Measurements from ENCODE around the gene DNMT3A. TPM values are rescaled to one million over a fixed set of nuclear protein-coding genes. Genes with fewer than 3 reads are reported as not detected.

Gene DNMT3A
- total RNA-seq, 1 experiment from 2014 or later: 12.2 TPM

DNA sequence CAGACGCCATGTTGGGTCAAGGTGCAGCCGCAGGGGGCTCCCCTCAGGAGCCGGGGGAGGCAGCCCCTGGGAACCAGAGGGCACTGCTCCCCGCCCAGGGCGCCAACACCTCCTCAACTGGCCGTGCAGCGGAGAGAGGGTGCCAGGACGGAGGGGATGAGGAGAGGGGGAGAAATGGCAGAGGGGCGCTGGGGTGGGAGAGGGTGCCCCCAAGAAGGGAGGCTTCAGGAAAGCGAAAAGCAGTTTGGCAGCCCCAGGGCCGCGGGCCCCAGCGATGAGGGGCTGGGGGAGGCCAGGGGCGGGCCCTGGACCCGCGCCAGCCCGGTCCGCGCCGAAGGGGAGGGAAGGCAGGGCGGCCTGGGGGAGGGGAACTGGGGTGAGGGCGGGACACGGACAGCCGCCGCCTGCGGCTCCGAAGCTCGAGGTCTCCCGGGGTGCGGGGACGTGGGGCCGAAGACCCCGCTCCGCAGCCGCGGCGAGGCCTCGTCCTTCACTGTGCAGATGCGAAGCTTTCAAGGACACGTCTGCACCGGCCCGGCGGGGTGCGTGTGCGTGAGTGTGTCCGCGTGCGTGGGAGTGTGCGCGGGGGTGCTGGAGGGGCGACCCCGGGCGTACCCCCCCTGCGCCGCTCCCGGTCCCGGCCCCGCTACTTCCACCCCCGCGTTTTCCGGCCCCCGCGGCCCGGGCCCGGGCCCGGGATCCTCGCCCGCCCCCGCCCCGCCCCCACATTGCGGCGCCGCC lies 1.4 kb downstream of the DNMT3A start:
- TF ChIP-seq CTCF (conservative IDR thresholded peaks at IDR 0.05; ENCODE audit: low read depth, low read length): no peak
- TF ChIP-seq EZH2 (IDR thresholded peaks at IDR 0.05; ENCODE audit: low read length, unreplicated experiment): no peak
- no peak for TF ChIP-seq EZH2phosphoT487 (IDR thresholded peaks at IDR 0.05; ENCODE audit: borderline replicate concordance, low read length)
- peak overlapping the region; percentile 63; the same call in 1 of the 2 replicates for H2AFZ ChIP-seq (ENCODE audit: low read length)
- ATAC-seq (no peak), DNase-seq (no peak)
- ChIA-PET POLR2A (ENCODE audit: unreplicated experiment) (no interaction called here), CTCF (no interaction called here)
- no peaks in the 10 kb centered on the region for H3K36me3 ChIP-seq (ENCODE audit: low read depth, low read length)
- H3K9me2 ChIP-seq (replicated peaks; ENCODE audit: low read length): no peaks in the 10 kb centered on the region
- H3K9ac ChIP-seq (ENCODE audit: low read length): no peak overlapping the region
- H3K79me2 ChIP-seq (ENCODE audit: low read length): no peaks in the 10 kb centered on the region
- intact Hi-C loops (cut with micrococcal nuclease): no loop called here
- H3K4me2 ChIP-seq (ENCODE audit: low read length): peak overlapping the region; percentile 85
- H3K4me3 ChIP-seq (ENCODE audit: low read length): peak overlapping the region; percentile 65
- no peaks in the 10 kb centered on the region for H3F3A ChIP-seq (ENCODE audit: low read length, unreplicated experiment)
- H3K27me3 ChIP-seq (ENCODE audit: low read length): no peaks in the 10 kb centered on the region
- no peaks in the 10 kb centered on the region for H4K20me1 ChIP-seq (ENCODE audit: low read length)
- H3K4me1 ChIP-seq (ENCODE audit: insufficient read depth, low read length): 0 out of 2 replicates have a peak, but pooled peaks cover 4% of the 10 kb centered on the region
- BruUV-seq (replicated peaks): no TSS peak
- H3K9me3 ChIP-seq (ENCODE audit: low read length): no peaks in the 10 kb centered on the region
- no peak overlapping the region for H3K27ac ChIP-seq (ENCODE audit: low read length)

DNA sequence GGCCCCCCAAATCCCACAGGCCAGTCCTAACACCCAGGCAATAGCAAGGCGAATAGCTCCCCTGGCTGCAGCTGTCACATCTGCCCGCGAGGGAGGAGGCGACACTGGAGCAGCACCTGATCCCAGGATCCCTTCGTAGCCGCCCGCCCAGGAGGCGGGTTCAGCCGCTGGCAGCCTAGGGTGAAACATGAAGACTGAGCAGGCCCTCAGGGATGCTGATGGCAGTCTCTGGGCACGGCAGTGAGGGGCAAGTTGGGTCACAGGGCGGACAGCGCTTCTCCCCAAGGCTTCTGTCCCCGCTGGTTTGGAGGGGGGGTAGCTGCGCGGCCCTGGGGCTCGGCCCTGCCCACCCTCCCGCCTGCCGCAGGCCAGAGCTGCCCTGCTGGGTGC lies 1.9 kb downstream of the DNMT3A start:
- Histone ChIP-seq H3K9me2 (replicated peaks; ENCODE audit: low read length) (no peaks in the 10 kb centered on the region), H2AFZ (ENCODE audit: low read length) (no peak overlapping the region), H3K27ac (ENCODE audit: low read length) (no peak overlapping the region), H3F3A (ENCODE audit: low read length, unreplicated experiment) (no peaks in the 10 kb centered on the region), H4K20me1 (ENCODE audit: low read length) (no peaks in the 10 kb centered on the region), H3K79me2 (ENCODE audit: low read length) (no peaks in the 10 kb centered on the region), H3K9me3 (ENCODE audit: low read length) (no peaks in the 10 kb centered on the region), H3K4me1 (ENCODE audit: insufficient read depth, low read length) (0 out of 2 replicates have a peak, but pooled peaks cover 4% of the 10 kb centered on the region), H3K36me3 (ENCODE audit: low read depth, low read length) (no peaks in the 10 kb centered on the region), H3K4me2 (ENCODE audit: low read length) (no peak overlapping the region), H3K9ac (ENCODE audit: low read length) (no peak overlapping the region), H3K4me3 (ENCODE audit: low read length) (no peak overlapping the region), H3K27me3 (ENCODE audit: low read length) (no peaks in the 10 kb centered on the region)
- BruUV-seq (replicated peaks): no TSS peak
- intact Hi-C loops (cut with micrococcal nuclease): no loop called here
- TF ChIP-seq CTCF (conservative IDR thresholded peaks at IDR 0.05; ENCODE audit: low read depth, low read length) (no peak), EZH2 (IDR thresholded peaks at IDR 0.05; ENCODE audit: low read length, unreplicated experiment) (no peak), EZH2phosphoT487 (IDR thresholded peaks at IDR 0.05; ENCODE audit: borderline replicate concordance, low read length) (no peak)
- CTCF ChIA-PET: no interaction called here
- POLR2A ChIA-PET (ENCODE audit: unreplicated experiment): no interaction called here
- no peak for DNase-seq
- no peak for ATAC-seq

DNA sequence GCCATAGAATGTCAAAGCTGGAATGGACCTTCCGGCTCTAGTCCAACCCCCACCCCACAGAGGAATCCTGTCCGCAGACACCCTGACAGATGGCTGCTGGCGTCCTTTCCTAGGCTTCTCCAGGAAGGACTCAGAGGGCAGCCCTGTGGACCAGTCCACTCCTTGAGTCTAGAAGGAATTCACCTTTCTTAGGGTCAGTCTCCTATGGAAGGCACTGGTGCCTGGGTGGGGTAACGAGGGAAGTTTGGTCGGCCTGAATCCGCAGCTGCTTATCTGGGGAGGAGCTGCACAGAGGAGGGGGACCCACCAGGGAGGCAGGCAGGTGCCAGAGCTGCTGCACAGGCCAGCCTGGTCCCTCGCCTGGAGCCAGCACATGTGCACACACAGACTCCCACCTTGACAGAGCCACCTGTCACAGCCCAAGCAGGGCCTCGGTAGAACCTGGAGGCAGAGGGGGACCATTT lies 2.5 kb downstream of the DNMT3A start:
- ChIA-PET POLR2A (ENCODE audit: unreplicated experiment) (no interaction called here), CTCF (no interaction called here)
- ATAC-seq (no peak), DNase-seq (no peak)
- H3K27ac ChIP-seq (ENCODE audit: low read length): no peak overlapping the region
- no peaks in the 10 kb centered on the region for H3K79me2 ChIP-seq (ENCODE audit: low read length)
- no peak overlapping the region for H3K9ac ChIP-seq (ENCODE audit: low read length)
- no peaks in the 10 kb centered on the region for H3K36me3 ChIP-seq (ENCODE audit: low read depth, low read length)
- H3K4me1 ChIP-seq (ENCODE audit: insufficient read depth, low read length): 0 out of 2 replicates have a peak, but pooled peaks cover 4% of the 10 kb centered on the region
- H3K9me3 ChIP-seq (ENCODE audit: low read length): no peaks in the 10 kb centered on the region
- H3F3A ChIP-seq (ENCODE audit: low read length, unreplicated experiment): no peaks in the 10 kb centered on the region
- H3K9me2 ChIP-seq (replicated peaks; ENCODE audit: low read length): no peaks in the 10 kb centered on the region
- BruUV-seq (replicated peaks): no TSS peak
- no peak overlapping the region for H3K4me3 ChIP-seq (ENCODE audit: low read length)
- no peak overlapping the region for H2AFZ ChIP-seq (ENCODE audit: low read length)
- TF ChIP-seq EZH2 (IDR thresholded peaks at IDR 0.05; ENCODE audit: low read length, unreplicated experiment): no peak
- no peak for TF ChIP-seq CTCF (conservative IDR thresholded peaks at IDR 0.05; ENCODE audit: low read depth, low read length)
- TF ChIP-seq EZH2phosphoT487 (IDR thresholded peaks at IDR 0.05; ENCODE audit: borderline replicate concordance, low read length): no peak
- intact Hi-C loops (cut with micrococcal nuclease): no loop called here
- no peaks in the 10 kb centered on the region for H4K20me1 ChIP-seq (ENCODE audit: low read length)
- no peak overlapping the region for H3K4me2 ChIP-seq (ENCODE audit: low read length)
- H3K27me3 ChIP-seq (ENCODE audit: low read length): no peaks in the 10 kb centered on the region

All from PC-3 (cell line).